AG04450 (cell line): Measurements from ENCODE around the gene MKNK1. TPM values are rescaled to one million over a fixed set of nuclear protein-coding genes. Genes with fewer than 3 reads are reported as not detected.

Source experiments
- CTCF ChIA-PET: fragments of 300-600, 350-600 bp; formaldehyde crosslinking; extraction: SDS; loops from one replicate; lab custom pipeline; 2022; ENCODE audit warnings: antibody characterized with exemption, inconsistent platforms; lab: Charles Lee
- POLR2A ChIA-PET: fragments of 350-600 bp; formaldehyde crosslinking; extraction: SDS; loops from one replicate; lab custom pipeline; 2021; ENCODE audit warnings: antibody characterized with exemption, inconsistent platforms; lab: Yijun Ruan, JAX
- DNase-seq: peaks from one replicate; pipeline ENCODE4 v3.0.0-alpha.2; 2011; ENCODE audit warnings: low read depth, low spot score
- H3K27ac ChIP-seq: one replicate; pipeline ENCODE4 v1.5.1; 2012; ENCODE audit warnings: low read depth, low read length, control low read depth
- H3K27me3 ChIP-seq: one replicate; pipeline ENCODE4 v1.6.0; 2012; ENCODE audit warnings: low read length; ENCODE audit not compliant: control insufficient read depth, insufficient read depth
- H3K4me3 ChIP-seq: 2 replicates; pipeline ENCODE4 v1.5.1; 2011; ENCODE audit warnings: mild to moderate bottlenecking, low read depth, low read length, control low read depth
- H3K9me3 ChIP-seq: 2 replicates; pipeline ENCODE4 v1.5.1; 2012; ENCODE audit warnings: low read length; ENCODE audit not compliant: control insufficient read depth, insufficient read depth
- polyA plus RNA-seq: library from polyadenylated mRNA; depleted of rRNA; stranded (reverse); fragments of >200 nt; gene quantifications from 2 replicates; pipeline ENCODE4 v1.2.3, GENCODE V29; 2011
- TF ChIP-seq, protein P1 (sequence below): IDR thresholded peaks from 2 replicates; pipeline ENCODE4 v1.5.1; 2011; ENCODE audit warnings: low read depth, low read length, control low read depth, inconsistent platforms

The MKNK1 gene
- polyA plus RNA-seq, 1 experiment = 41.5 TPM

DNA sequence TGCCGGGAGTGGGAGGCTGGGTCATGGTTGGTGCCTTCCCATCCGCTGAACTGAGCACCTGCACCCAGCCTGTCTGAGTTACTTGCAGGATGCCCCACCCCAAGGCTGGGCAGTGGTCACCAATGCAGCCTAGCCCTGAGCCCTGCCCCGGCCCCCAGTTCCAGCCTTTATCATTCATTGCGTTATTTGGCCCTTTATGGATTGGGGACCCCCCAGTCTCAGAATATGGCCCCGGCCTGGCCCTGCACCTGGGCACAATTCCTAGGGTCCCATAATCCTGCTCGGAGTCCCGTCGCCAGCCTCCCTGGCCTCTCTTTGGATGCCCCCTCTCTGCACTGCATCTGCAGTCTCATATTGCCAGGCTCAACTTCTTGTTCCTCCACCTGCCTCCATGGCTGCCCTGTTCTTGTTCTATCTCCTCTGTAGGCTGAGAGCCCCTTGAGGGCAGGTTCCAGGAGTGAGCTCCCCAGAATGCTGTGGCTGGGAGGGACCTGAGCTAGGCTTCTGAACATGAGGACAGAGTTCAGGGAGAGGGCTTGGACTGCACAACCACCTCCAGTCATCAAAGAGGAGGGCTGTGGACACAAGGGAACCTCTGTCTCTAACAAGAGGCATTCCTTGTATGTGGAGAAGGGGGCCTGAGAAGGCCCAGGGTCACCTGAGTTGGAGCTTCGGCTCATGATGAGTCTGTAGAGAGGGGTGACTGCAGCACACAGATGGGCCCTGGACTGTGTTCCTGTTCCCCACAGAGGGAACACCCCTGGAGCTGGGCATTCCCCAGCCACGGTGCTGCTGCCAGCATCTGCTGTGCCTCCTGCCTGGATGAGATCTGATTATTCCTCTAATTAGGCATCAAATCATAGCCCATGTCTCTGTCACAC is 51.5 kb downstream of the MKNK1 start:
- DNase-seq = no peak
- POLR2A ChIA-PET = no interaction called here
- CTCF ChIA-PET = interaction anchor here (0.7 to 1.0 kb wide), 2 partner anchors 17 to 106 kb away, joined by 3 read pairs; a partner anchor contains a TSS

DNA sequence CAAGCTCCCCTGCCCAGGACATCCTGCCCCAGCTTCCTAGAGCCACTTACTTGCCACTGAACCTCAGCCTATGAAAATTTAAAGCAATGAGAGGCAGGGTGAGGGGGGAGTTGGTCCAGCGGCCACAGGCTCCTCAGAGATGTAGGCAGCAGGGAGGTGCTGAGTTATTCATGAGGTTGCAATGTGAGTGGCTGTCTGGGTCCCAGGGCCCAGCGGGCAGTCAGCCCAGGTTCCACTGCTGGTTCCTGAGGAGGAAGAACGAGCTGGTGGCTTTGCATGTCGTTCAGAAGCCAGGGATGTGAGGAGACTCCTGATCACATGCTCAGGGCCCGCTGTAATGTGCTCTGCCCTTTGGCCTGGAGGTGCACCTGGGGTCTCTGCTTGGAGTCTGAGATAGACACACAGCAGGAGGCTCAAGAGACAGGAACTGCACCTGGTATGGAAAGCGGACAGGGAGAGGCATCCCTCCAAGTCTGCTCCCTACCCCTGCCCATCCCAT is 52.4 kb downstream of the MKNK1 start, which contains the start of gene KNCN:
TSS of gene KNCN (minus strand) at position 51 of the 499 bp plus-strand sequence. CDS start 432 bp downstream, outside the sequence.
- ChIA-PET CTCF (interaction anchor here (5.0 kb wide), 1 partner anchor 105 kb away, joined by 34 read pairs; no protein-coding TSS in a partner anchor), POLR2A (no interaction called here)
- TF ChIP-seq, protein P1, sequence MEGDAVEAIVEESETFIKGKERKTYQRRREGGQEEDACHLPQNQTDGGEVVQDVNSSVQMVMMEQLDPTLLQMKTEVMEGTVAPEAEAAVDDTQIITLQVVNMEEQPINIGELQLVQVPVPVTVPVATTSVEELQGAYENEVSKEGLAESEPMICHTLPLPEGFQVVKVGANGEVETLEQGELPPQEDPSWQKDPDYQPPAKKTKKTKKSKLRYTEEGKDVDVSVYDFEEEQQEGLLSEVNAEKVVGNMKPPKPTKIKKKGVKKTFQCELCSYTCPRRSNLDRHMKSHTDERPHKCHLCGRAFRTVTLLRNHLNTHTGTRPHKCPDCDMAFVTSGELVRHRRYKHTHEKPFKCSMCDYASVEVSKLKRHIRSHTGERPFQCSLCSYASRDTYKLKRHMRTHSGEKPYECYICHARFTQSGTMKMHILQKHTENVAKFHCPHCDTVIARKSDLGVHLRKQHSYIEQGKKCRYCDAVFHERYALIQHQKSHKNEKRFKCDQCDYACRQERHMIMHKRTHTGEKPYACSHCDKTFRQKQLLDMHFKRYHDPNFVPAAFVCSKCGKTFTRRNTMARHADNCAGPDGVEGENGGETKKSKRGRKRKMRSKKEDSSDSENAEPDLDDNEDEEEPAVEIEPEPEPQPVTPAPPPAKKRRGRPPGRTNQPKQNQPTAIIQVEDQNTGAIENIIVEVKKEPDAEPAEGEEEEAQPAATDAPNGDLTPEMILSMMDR = no peak
- DNase-seq = no peak
- Histone ChIP-seq H3K9me3 (no peaks in the 10 kb centered on the region; the same call in 1 of the 2 replicates), H3K4me3 (no peak within 1 kb of the TSS), H3K27ac (no peak within 1 kb of the TSS), H3K27me3 (peaks cover 35% of the 10 kb centered on the region)

More for the DNA sequence above, 51.5 kb downstream of the MKNK1 start:
- Histone ChIP-seq H3K9me3 (no peaks in the 10 kb centered on the region; the same call in 1 of the 2 replicates), H3K27ac (no peak overlapping the region), H3K4me3 (no peak overlapping the region), H3K27me3 (peaks cover 27% of the 10 kb centered on the region)
- TF ChIP-seq, protein P1 = no peak

DNA sequence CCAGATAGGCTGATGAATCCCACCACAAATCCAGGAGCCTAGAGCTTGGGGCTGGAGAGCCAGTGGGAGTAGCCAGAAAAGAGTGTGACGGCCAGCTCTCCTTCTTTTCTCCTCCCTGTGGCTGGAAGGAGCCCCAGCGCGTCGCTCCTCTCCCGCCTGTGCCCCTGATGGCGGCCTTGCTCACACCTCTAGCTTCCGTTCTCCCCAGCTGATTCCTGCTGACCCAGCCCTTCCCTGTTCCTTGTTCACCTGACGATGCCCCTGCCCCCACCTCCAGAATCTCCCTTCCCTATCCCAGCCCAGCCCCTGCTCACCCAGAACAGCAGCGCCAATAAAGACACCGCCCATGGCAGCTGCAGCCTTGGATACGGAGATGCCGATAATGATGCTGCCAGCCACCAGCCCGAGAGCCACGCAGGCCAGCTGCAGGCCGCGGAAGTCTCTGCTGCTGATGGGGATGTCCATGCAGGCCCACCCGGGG is 53.3 kb downstream of the MKNK1 start:
- POLR2A ChIA-PET = no interaction called here
- TF ChIP-seq, protein P1 = no peak
- Histone ChIP-seq H3K27ac (no peak overlapping the region), H3K9me3 (no peaks in the 10 kb centered on the region; the same call in 1 of the 2 replicates), H3K27me3 (peaks cover 39% of the 10 kb centered on the region), H3K4me3 (no peak overlapping the region)
- CTCF ChIA-PET = interaction anchor here (0.8 to 5.0 kb wide), 2 partner anchors 53 to 105 kb away, joined by 3 to 34 read pairs; partner anchors contain the start of gene MKNK1
- no peak for DNase-seq

DNA sequence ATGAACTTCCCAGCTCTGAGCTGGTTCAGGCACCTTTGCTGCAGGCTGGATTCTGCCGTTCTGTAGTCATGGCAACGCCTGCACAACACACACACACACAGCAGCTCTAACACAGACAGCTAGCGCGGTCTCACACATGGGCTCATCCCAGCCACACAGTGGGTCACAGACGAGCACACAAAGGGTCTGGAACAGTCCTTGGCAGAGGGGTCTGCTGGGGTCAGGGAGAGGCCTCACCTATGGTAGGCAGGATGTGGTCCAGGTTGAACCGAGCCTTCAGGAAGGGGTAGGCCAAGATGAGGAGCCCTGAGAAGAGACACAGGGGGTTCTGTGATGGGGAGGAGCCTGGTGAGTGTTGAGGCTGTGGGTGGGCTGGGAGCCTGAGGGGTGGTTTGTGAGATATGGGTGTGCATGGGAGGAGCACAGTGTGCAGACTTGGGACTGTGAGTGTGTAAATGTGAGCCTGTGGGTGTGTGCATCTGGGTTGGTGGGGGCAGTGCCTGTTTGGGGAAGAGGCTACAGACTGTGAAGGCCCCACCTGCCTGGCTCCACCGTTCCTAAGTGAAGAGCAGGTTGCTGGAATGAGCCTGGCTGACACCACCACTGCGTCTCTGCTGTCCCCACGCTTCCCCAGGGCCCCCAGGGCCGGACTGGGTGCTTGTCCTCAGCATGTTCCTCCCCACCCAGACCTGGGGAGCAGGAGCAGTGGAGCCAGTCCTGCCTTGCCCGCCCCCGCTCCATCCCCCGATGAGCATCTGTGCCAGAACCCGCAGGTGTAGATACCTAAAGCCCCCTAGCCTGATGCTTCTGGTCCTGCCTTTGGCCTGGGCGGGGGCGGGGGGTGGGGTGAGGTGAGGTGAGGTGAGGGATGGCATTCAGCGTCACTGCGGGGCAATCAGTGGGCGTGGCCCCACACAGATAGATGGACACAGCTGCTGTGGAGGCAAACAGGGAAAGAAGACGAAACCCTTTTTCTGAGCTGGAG is 54.1 kb downstream of the MKNK1 start:
- CTCF ChIA-PET = interaction anchor here (0.6 to 5.0 kb wide), 3 partner anchors 23 to 175 kb away, joined by 3 to 34 read pairs (median 5); no protein-coding TSS in a partner anchor
- POLR2A ChIA-PET = no interaction called here
- TF ChIP-seq, protein P1 = no peak
- H3K9me3 ChIP-seq = no peaks in the 10 kb centered on the region; the same call in 1 of the 2 replicates
- peaks cover 47% of the 10 kb centered on the region for H3K27me3 ChIP-seq
- no peak overlapping the region for H3K27ac ChIP-seq
- H3K4me3 ChIP-seq = no peak overlapping the region
- DNase-seq = no peak
